Measurements from ENCODE around the gene SGO1.

SGO1 gene

GRCh38 chr3:20146301-20146700 lies 39.7 kb downstream of the SGO1 start:
- Histone ChIP-seq H3F3A (ENCODE audit: insufficient read depth) (0 out of 2 replicates have a peak, but pooled peaks cover 9% of the 10 kb centered on the region), H3K4me3 (ENCODE audit: insufficient read depth, low read length, poor library complexity, severe bottlenecking) (no peak overlapping the region), H3K27ac (ENCODE audit: low read depth, low read length) (no peak overlapping the region), H2AFZ (ENCODE audit: low read depth, low read length, severe bottlenecking) (no peak overlapping the region), H3K9me2 (replicated peaks; ENCODE audit: insufficient read depth, low read length) (no peaks in the 10 kb centered on the region), H3K27me3 (ENCODE audit: low read length) (no peaks in the 10 kb centered on the region), H3K79me2 (ENCODE audit: insufficient read depth, low read length) (no peaks in the 10 kb centered on the region), H4K20me1 (ENCODE audit: low read depth, low read length) (no peaks in the 10 kb centered on the region), H3K9me3 (ENCODE audit: insufficient read depth, low read length) (no peaks in the 10 kb centered on the region), H3K36me3 (ENCODE audit: low read length) (0 out of 2 replicates have a peak, but pooled peaks cover 7% of the 10 kb centered on the region), H3K9ac (ENCODE audit: low read length) (no peak overlapping the region), H3K4me2 (ENCODE audit: low read depth, low read length, poor library complexity, severe bottlenecking) (no peak overlapping the region)
- TF ChIP-seq CTCF (IDR thresholded peaks at IDR 0.05; ENCODE audit: insufficient read depth, low read length, poor library complexity, severe bottlenecking) (no peak), EZH2phosphoT487 (conservative IDR thresholded peaks at IDR 0.05; ENCODE audit: low read length) (no peak)

- Histone ChIP-seq H3K27me3 (ENCODE audit: low read length) (no peaks in the 10 kb centered on the region), H3K4me2 (ENCODE audit: low read depth, low read length, poor library complexity, severe bottlenecking) (no peak overlapping the region), H2AFZ (ENCODE audit: low read depth, low read length, severe bottlenecking) (no peak overlapping the region), H3K4me3 (ENCODE audit: insufficient read depth, low read length, poor library complexity, severe bottlenecking) (no peak overlapping the region), H3F3A (ENCODE audit: insufficient read depth) (0 out of 2 replicates have a peak, but pooled peaks cover 5% of the 10 kb centered on the region), H3K27ac (ENCODE audit: low read depth, low read length) (no peak overlapping the region), H3K79me2 (ENCODE audit: insufficient read depth, low read length) (no peaks in the 10 kb centered on the region), H3K9ac (ENCODE audit: low read length) (no peak overlapping the region), H3K36me3 (ENCODE audit: low read length) (0 out of 2 replicates have a peak, but pooled peaks cover 3% of the 10 kb centered on the region), H3K9me2 (replicated peaks; ENCODE audit: insufficient read depth, low read length) (no peaks in the 10 kb centered on the region), H3K9me3 (ENCODE audit: insufficient read depth, low read length) (no peaks in the 10 kb centered on the region), H4K20me1 (ENCODE audit: low read depth, low read length) (no peaks in the 10 kb centered on the region)
- TF ChIP-seq CTCF (IDR thresholded peaks at IDR 0.05; ENCODE audit: insufficient read depth, low read length, poor library complexity, severe bottlenecking) (no peak), EZH2phosphoT487 (conservative IDR thresholded peaks at IDR 0.05; ENCODE audit: low read length) (no peak)
Observed at GRCh38 chr3:20145874-20146273, 40.1 kb downstream of the SGO1 start.

- no peaks in the 10 kb centered on the region for H4K20me1 ChIP-seq (ENCODE audit: low read depth, low read length)
- no peaks in the 10 kb centered on the region for H3K9me2 ChIP-seq (replicated peaks; ENCODE audit: insufficient read depth, low read length)
- no peak overlapping the region for H3K4me3 ChIP-seq (ENCODE audit: insufficient read depth, low read length, poor library complexity, severe bottlenecking)
- H3F3A ChIP-seq (ENCODE audit: insufficient read depth): no peaks in the 10 kb centered on the region
- H3K79me2 ChIP-seq (ENCODE audit: insufficient read depth, low read length): no peaks in the 10 kb centered on the region
- no peaks in the 10 kb centered on the region for H3K27me3 ChIP-seq (ENCODE audit: low read length)
- peaks cover under 1% of the 10 kb centered on the region; the same call in 1 of the 2 replicates for H3K36me3 ChIP-seq (ENCODE audit: low read length)
- H2AFZ ChIP-seq (ENCODE audit: low read depth, low read length, severe bottlenecking): no peak overlapping the region
- H3K9me3 ChIP-seq (ENCODE audit: insufficient read depth, low read length): no peaks in the 10 kb centered on the region
- no peak overlapping the region for H3K27ac ChIP-seq (ENCODE audit: low read depth, low read length)
- no peak overlapping the region for H3K4me2 ChIP-seq (ENCODE audit: low read depth, low read length, poor library complexity, severe bottlenecking)
- no peak overlapping the region for H3K9ac ChIP-seq (ENCODE audit: low read length)
- no peak for TF ChIP-seq CTCF (IDR thresholded peaks at IDR 0.05; ENCODE audit: insufficient read depth, low read length, poor library complexity, severe bottlenecking)
- no peak for TF ChIP-seq EZH2phosphoT487 (conservative IDR thresholded peaks at IDR 0.05; ENCODE audit: low read length)
Observed at GRCh38 chr3:20143519-20143918, 42.5 kb downstream of the SGO1 start.
